ENCODE data around the gene NRM.

NRM gene

DNA sequence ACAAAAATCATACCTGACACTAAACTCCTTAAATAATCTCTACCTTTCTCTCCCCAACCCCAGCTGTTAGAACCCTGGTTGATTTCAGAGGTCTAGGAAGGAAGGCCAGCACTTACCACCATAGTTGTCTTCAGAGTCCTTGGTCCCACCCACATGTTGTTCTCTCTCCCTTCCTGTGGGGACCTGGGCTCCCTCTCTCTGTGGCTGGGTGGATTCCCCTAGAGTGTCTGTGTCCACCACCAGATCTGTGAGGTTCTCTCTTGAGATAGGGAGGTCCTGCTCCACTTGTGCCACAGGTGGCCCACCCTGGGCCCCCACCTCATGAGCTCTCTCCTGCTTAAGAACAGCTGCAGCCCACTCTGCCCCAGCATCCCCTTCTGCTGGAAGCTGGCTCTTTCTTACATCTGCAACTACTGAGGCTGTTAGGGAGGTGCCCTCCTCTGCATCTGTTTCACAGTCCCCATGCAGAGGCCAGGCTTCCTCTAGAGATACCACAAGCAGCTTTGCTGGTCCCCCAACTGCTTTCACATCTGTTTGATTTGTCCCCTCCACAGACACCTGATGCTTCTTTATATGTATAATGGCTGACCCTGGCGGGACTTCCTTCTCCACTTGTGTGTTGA lies 21.1 kb upstream of the NRM start:
- no peak for DNase-seq
- Mint-ChIP-seq H3K9me3 (no peaks in the 10 kb centered on the region), H3K36me3 (ENCODE audit: low read depth) (peaks cover 80% of the 10 kb centered on the region), H3K4me3 (no peak overlapping the region), H3K4me1 (peaks cover 19% of the 10 kb centered on the region), H3K27me3 (ENCODE audit: low read depth, poor library complexity) (peaks cover 3% of the 10 kb centered on the region), H3K27ac (peak overlapping the region; percentile 73)
- TF ChIP-seq, protein P1, sequence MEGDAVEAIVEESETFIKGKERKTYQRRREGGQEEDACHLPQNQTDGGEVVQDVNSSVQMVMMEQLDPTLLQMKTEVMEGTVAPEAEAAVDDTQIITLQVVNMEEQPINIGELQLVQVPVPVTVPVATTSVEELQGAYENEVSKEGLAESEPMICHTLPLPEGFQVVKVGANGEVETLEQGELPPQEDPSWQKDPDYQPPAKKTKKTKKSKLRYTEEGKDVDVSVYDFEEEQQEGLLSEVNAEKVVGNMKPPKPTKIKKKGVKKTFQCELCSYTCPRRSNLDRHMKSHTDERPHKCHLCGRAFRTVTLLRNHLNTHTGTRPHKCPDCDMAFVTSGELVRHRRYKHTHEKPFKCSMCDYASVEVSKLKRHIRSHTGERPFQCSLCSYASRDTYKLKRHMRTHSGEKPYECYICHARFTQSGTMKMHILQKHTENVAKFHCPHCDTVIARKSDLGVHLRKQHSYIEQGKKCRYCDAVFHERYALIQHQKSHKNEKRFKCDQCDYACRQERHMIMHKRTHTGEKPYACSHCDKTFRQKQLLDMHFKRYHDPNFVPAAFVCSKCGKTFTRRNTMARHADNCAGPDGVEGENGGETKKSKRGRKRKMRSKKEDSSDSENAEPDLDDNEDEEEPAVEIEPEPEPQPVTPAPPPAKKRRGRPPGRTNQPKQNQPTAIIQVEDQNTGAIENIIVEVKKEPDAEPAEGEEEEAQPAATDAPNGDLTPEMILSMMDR (IDR thresholded peaks at IDR 0.05): no peak

DNA sequence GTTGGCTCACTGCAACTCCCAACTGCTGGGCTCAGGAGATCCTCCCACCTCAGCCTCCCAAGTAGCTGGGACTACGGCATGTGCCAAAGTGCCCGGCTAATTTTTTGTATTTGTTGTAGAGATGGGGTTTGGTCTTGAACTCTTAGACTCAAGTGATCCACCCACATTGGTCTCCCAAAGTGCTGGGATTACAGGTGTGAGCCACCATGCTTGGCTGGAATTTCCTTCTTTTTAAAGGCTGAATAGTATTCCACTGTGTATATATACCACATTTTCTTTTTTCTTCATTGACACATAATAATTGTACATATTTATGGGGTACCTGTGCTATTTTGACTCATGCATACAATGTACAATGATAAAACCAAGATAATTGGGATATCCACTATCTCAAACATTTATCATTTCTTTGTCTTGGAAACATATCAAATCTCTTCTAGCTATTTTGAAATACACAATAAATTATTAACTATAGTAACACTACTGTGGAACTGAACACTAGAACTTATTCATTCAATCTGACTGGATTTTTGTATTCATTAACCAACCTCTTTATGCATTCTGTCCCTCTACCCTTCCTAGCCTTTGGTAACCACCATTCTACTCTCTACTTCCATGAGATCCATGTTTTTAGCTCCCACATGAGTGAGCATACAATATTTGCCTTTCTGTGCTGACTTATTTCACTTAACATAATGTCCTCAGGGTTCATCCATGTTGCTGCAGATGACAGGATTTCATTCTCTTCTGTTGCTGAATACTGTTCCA lies 18.5 kb upstream of the NRM start:
- Mint-ChIP-seq H3K27ac (no peak overlapping the region), H3K27me3 (ENCODE audit: low read depth, poor library complexity) (peaks cover 3% of the 10 kb centered on the region), H3K4me1 (peaks cover 5% of the 10 kb centered on the region), H3K9me3 (no peaks in the 10 kb centered on the region), H3K36me3 (ENCODE audit: low read depth) (peaks cover 80% of the 10 kb centered on the region), H3K4me3 (no peak overlapping the region)
- DNase-seq: no peak
- TF ChIP-seq, protein P1 (IDR thresholded peaks at IDR 0.05): no peak

DNA sequence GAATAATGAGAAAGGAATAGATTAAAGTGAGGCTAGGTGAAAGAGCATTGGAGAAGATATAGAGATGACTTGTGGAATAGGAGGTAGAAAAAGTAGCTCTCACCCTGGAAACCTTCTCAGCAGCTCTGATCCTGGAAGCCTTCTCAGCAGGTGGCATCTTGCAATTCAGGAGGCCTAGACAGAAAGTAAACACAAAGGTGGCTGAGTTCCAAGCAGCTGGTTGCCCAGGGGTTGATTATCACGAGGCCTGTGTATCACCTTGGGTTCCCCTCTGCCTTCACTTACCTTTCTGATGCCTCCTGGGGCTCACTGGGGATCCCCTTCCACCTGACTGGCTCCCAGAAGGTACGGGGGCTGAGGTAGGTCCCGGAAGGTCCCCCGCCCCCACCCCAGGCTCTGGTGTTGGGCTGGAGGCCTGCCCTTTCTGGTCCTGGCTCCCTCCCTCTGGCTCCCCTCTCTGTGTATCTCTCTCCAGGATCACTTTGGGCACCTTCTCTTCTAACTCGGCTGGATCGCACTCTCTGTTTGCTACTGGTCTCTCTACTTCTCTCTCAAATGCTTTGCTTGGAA lies 16.6 kb upstream of the NRM start:
- no peak for DNase-seq
- Mint-ChIP-seq H3K27me3 (ENCODE audit: low read depth, poor library complexity) (peaks cover 3% of the 10 kb centered on the region), H3K27ac (peak overlapping the region; percentile 95), H3K4me3 (no peak overlapping the region), H3K4me1 (peaks cover 5% of the 10 kb centered on the region), H3K9me3 (no peaks in the 10 kb centered on the region), H3K36me3 (ENCODE audit: low read depth) (peaks cover 82% of the 10 kb centered on the region)
- TF ChIP-seq, protein P1 (IDR thresholded peaks at IDR 0.05): no peak

DNA sequence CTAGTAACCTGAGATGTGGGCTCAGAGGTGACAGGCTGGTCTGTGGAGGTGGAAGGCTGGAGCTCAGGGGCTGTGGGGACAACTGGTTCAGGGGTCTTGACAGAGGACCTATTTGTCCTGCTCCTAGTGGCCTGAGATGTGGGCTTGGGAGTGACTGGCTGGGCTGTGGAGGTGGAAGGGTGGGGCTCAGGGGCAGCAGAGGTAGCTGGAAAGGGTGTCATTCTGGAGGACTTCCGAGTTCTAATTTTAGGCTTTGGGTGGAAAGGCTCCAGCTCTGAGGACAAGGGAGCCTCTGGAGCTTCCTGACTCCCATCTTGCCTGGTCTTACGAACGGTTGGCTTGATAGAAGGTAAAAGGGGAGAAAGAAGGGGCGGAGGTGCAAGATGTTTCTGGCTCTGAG lies 14.8 kb upstream of the NRM start:
- H3K4me3 Mint-ChIP-seq: no peak overlapping the region

DNA sequence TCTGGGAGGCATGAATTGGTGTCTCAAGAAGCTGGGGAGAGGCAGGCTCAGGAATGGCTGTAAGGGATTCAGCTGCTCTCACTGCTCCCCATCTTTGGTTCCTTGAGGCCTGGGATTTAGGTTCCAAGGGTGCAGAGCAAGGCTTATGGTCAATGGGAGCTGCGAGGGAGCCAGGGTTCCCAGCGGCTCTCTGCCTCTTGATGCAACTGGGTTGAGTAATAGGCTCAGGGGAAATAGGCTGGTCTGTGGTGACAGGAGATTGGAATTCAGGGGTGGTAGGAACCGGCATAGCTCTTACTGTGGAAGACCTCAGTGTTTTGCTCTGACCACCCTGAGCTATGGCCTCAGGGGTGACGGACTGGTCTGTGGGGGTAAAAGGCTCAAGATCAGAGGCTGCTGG lies 13.0 kb upstream of the NRM start:
- Mint-ChIP-seq H3K27ac (no peak overlapping the region), H3K36me3 (ENCODE audit: low read depth) (peaks cover 78% of the 10 kb centered on the region), H3K4me3 (no peak overlapping the region), H3K4me1 (peaks cover 5% of the 10 kb centered on the region), H3K9me3 (no peaks in the 10 kb centered on the region), H3K27me3 (ENCODE audit: low read depth, poor library complexity) (no peaks in the 10 kb centered on the region)
- DNase-seq: no peak
- TF ChIP-seq, protein P1 (IDR thresholded peaks at IDR 0.05): no peak

More for the DNA sequence above, 14.8 kb upstream of the NRM start:
- Mint-ChIP-seq H3K4me1 (peaks cover 5% of the 10 kb centered on the region), H3K27ac (peak overlapping the region; percentile 44), H3K9me3 (no peaks in the 10 kb centered on the region), H3K36me3 (ENCODE audit: low read depth) (peaks cover 75% of the 10 kb centered on the region), H3K27me3 (ENCODE audit: low read depth, poor library complexity) (no peaks in the 10 kb centered on the region)
- TF ChIP-seq, protein P1 (IDR thresholded peaks at IDR 0.05): no peak
- DNase-seq: no peak
